ENCODE data around the gene PAPOLB. TPM values are rescaled to one million over a fixed set of nuclear protein-coding genes. Genes with fewer than 3 reads are reported as not detected.

The PAPOLB gene
- total RNA-seq, 1 donor = 0.18 TPM

GRCh38 chr7:4836206-4836661, 25.6 kb downstream of the PAPOLB start:
- DNase-seq (ENCODE audit: low read depth) = no peak
- H3K4me3 ChIP-seq (ENCODE audit: low read depth, low read length) = no peak overlapping the region
- TF ChIP-seq CTCF (IDR thresholded peaks at IDR 0.05; ENCODE audit: insufficient read depth, low read length) = no peak

GRCh38 chr7:4835398-4836205, 26.2 kb downstream of the PAPOLB start:
- no peak overlapping the region for H3K4me3 ChIP-seq (ENCODE audit: low read depth, low read length)
- no peak for TF ChIP-seq CTCF (IDR thresholded peaks at IDR 0.05; ENCODE audit: insufficient read depth, low read length)
- DNase-seq (ENCODE audit: low read depth) = no peak

GRCh38 chr7:4834601-4835397, 27.0 kb downstream of the PAPOLB start:
- DNase-seq (ENCODE audit: low read depth) = no peak
- no peak for TF ChIP-seq CTCF (IDR thresholded peaks at IDR 0.05; ENCODE audit: insufficient read depth, low read length)

GRCh38 chr7:4833691-4834600, 27.9 kb downstream of the PAPOLB start:
- TF ChIP-seq CTCF (IDR thresholded peaks at IDR 0.05; ENCODE audit: insufficient read depth, low read length) = no peak
- no peak for DNase-seq (ENCODE audit: low read depth)
- H3K4me3 ChIP-seq (ENCODE audit: low read depth, low read length) = no peak overlapping the region

More at GRCh38 chr7:4834601-4835397, 27.0 kb downstream of the PAPOLB start:
- H3K4me3 ChIP-seq (ENCODE audit: low read depth, low read length) = no peak overlapping the region

GRCh38 chr7:4833176-4833575, 28.7 kb downstream of the PAPOLB start:
- DNase-seq (ENCODE audit: low read depth) = no peak
- no peak for TF ChIP-seq CTCF (IDR thresholded peaks at IDR 0.05; ENCODE audit: insufficient read depth, low read length)
- no peak overlapping the region for H3K4me3 ChIP-seq (ENCODE audit: low read depth, low read length)

- no peak for TF ChIP-seq CTCF (IDR thresholded peaks at IDR 0.05; ENCODE audit: insufficient read depth, low read length)
- no peak overlapping the region for H3K4me3 ChIP-seq (ENCODE audit: low read depth, low read length)
- DNase-seq (ENCODE audit: low read depth) = no peak
Observed at GRCh38 chr7:4832711-4833110, 29.1 kb downstream of the PAPOLB start.
